ENCODE results near the gene LRRC8A.

Gene LRRC8A

DNA sequence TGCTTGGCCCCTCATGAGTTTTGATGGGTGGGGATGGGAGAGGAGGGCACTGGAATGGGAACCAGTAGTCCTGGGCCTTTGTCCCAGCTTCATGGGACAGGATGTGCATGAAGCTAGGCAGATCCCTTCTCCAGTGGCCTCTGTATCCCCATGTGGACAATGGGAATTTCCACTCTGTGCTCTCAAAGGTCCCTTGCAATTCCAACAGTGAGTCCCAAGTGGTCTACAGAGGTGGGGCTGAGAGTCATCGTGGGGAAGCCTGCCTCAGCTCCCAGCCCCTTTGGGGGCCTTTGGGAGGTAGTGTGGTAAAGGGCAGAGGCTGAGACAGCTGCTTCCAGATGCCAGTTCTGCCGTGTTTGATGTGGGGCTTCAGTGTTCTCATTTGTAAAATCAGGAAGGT, 37.0 kb downstream of the LRRC8A start:
- Histone ChIP-seq H2AFZ (ENCODE audit: low read length) (no peak overlapping the region), H3K9me2 (replicated peaks; ENCODE audit: low read depth, low read length) (no peaks in the 10 kb centered on the region), H3K79me2 (ENCODE audit: insufficient read depth, low read length) (no peaks in the 10 kb centered on the region), H3K4me3 (ENCODE audit: low read length, poor library complexity, severe bottlenecking) (no peak overlapping the region), H4K20me1 (ENCODE audit: insufficient read depth, low read length, poor library complexity, severe bottlenecking) (no peaks in the 10 kb centered on the region), H3K27me3 (ENCODE audit: insufficient read depth, low read length, poor library complexity, severe bottlenecking) (no peaks in the 10 kb centered on the region), H3F3A (ENCODE audit: low read depth) (no peaks in the 10 kb centered on the region), H3K9ac (ENCODE audit: low read depth, low read length, poor library complexity, severe bottlenecking) (no peak overlapping the region), H3K4me1 (ENCODE audit: insufficient read depth, low read length, poor library complexity, severe bottlenecking) (no peaks in the 10 kb centered on the region), H3K4me2 (ENCODE audit: low read depth, low read length, poor library complexity, severe bottlenecking) (no peak overlapping the region), H3K36me3 (ENCODE audit: insufficient read depth, low read length) (peaks cover 15% of the 10 kb centered on the region; the same call in 1 of the 2 replicates), H3K9me3 (ENCODE audit: insufficient read depth, low read depth, low read length) (no peaks in the 10 kb centered on the region)
- no peak for TF ChIP-seq EZH2phosphoT487 (IDR thresholded peaks at IDR 0.05; ENCODE audit: borderline replicate concordance)
- TF ChIP-seq, protein P1, sequence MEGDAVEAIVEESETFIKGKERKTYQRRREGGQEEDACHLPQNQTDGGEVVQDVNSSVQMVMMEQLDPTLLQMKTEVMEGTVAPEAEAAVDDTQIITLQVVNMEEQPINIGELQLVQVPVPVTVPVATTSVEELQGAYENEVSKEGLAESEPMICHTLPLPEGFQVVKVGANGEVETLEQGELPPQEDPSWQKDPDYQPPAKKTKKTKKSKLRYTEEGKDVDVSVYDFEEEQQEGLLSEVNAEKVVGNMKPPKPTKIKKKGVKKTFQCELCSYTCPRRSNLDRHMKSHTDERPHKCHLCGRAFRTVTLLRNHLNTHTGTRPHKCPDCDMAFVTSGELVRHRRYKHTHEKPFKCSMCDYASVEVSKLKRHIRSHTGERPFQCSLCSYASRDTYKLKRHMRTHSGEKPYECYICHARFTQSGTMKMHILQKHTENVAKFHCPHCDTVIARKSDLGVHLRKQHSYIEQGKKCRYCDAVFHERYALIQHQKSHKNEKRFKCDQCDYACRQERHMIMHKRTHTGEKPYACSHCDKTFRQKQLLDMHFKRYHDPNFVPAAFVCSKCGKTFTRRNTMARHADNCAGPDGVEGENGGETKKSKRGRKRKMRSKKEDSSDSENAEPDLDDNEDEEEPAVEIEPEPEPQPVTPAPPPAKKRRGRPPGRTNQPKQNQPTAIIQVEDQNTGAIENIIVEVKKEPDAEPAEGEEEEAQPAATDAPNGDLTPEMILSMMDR (conservative IDR thresholded peaks at IDR 0.05; ENCODE audit: low read length): no peak

DNA sequence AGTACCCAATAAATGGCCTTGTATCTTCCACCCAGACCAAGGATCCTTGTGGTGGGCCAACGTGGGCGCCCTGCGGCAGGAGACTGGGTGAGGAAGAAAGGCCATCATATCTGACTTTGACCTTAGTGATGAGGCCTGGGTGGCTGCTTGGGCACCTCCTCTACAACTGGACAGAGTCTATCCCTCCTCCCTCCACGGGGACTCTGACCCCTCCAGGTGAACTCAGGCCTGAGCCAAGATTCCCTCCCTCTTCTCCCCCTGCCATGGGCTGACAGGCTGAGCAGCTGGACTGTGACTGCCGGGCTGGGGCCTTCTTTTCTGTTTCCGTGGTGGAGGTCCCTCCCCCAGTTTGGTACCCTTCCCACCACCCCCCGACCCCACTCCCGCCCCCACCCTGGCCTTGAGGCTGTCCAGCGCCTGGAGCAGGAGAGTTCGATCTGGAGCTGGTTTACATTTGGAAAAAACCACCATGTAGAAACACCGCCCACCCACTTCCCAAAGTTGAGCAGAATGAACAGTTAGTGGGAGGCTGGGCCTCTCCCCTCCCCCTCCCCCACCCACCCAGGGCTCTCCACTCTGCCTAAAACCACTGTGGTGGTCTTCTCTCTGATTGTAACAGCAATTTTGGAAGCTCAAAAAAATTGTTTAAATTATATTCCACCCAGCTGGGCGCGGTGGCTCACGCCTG, 37.6 kb downstream of the LRRC8A start:
- H3K4me1 ChIP-seq (ENCODE audit: insufficient read depth, low read length, poor library complexity, severe bottlenecking): no peaks in the 10 kb centered on the region
- H3F3A ChIP-seq (ENCODE audit: low read depth): no peaks in the 10 kb centered on the region
- no peaks in the 10 kb centered on the region for H3K79me2 ChIP-seq (ENCODE audit: insufficient read depth, low read length)
- no peaks in the 10 kb centered on the region for H3K9me3 ChIP-seq (ENCODE audit: insufficient read depth, low read depth, low read length)
- no peak overlapping the region for H3K9ac ChIP-seq (ENCODE audit: low read depth, low read length, poor library complexity, severe bottlenecking)
- H3K4me3 ChIP-seq (ENCODE audit: low read length, poor library complexity, severe bottlenecking): no peak overlapping the region
- TF ChIP-seq EZH2phosphoT487 (IDR thresholded peaks at IDR 0.05; ENCODE audit: borderline replicate concordance): no peak
- TF ChIP-seq, protein P1 (conservative IDR thresholded peaks at IDR 0.05; ENCODE audit: low read length): no peak
- no peaks in the 10 kb centered on the region for H3K27me3 ChIP-seq (ENCODE audit: insufficient read depth, low read length, poor library complexity, severe bottlenecking)
- H4K20me1 ChIP-seq (ENCODE audit: insufficient read depth, low read length, poor library complexity, severe bottlenecking): no peaks in the 10 kb centered on the region
- no peak overlapping the region for H3K4me2 ChIP-seq (ENCODE audit: low read depth, low read length, poor library complexity, severe bottlenecking)
- H2AFZ ChIP-seq (ENCODE audit: low read length): no peak overlapping the region
- H3K36me3 ChIP-seq (ENCODE audit: insufficient read depth, low read length): peaks cover 15% of the 10 kb centered on the region; the same call in 1 of the 2 replicates
- H3K9me2 ChIP-seq (replicated peaks; ENCODE audit: low read depth, low read length): no peaks in the 10 kb centered on the region

DNA sequence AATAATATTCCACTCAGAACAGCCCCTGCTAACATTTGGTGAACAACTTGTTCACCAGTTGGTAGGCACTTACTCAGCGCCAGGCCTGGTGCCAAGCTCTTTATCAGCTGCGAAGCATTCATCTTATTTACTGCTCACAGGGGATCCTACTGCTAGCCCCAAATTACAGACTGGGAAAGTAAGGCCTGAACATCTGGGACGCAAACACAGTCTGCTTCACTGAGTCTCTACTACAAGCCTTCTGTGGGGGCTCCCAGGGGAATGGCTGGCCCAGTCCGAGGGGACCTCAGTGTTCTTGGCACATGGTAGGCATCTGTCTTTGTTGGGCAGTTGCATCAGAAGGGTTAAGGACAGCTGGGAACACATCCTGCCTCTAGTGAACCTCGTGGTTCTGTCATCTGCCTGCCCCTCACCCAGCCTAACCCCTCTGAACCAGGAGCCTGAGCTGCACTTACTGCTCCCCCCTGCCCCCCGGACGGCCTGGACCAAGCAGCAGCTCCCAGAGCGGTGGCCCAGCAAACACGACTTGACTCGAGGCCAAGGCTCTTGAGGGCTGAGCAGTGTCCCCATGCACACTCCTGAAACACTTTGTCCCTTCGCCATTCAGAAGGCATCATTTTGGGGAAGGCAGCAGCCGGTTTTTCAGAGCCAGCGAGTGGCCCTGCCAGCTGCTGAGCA, 38.6 kb downstream of the LRRC8A start, which contains the start of gene PHYHD1:
Gene PHYHD1 (plus strand): TSS at position 602 of the 678 bp plus-strand sequence. CDS start 1,342 bp downstream, outside the sequence.
- H3K27me3 ChIP-seq (ENCODE audit: insufficient read depth, low read length, poor library complexity, severe bottlenecking): no peaks in the 10 kb centered on the region
- no peak within 1 kb of the TSS for H3K4me3 ChIP-seq (ENCODE audit: low read length, poor library complexity, severe bottlenecking)
- no peak within 1 kb of the TSS for H2AFZ ChIP-seq (ENCODE audit: low read length)

More for the DNA sequence above, 38.6 kb downstream of the LRRC8A start, which contains the start of gene PHYHD1:
- Histone ChIP-seq H3K36me3 (ENCODE audit: insufficient read depth, low read length) (peaks cover 15% of the 10 kb centered on the region; the same call in 1 of the 2 replicates), H3K9me2 (replicated peaks; ENCODE audit: low read depth, low read length) (no peaks in the 10 kb centered on the region), H3K9ac (ENCODE audit: low read depth, low read length, poor library complexity, severe bottlenecking) (no peak within 1 kb of the TSS), H4K20me1 (ENCODE audit: insufficient read depth, low read length, poor library complexity, severe bottlenecking) (no peaks in the 10 kb centered on the region), H3K79me2 (ENCODE audit: insufficient read depth, low read length) (no peaks in the 10 kb centered on the region), H3K4me1 (ENCODE audit: insufficient read depth, low read length, poor library complexity, severe bottlenecking) (no peaks in the 10 kb centered on the region), H3F3A (ENCODE audit: low read depth) (no peaks in the 10 kb centered on the region), H3K4me2 (ENCODE audit: low read depth, low read length, poor library complexity, severe bottlenecking) (no peak within 1 kb of the TSS), H3K9me3 (ENCODE audit: insufficient read depth, low read depth, low read length) (no peaks in the 10 kb centered on the region)
- TF ChIP-seq EZH2phosphoT487 (IDR thresholded peaks at IDR 0.05; ENCODE audit: borderline replicate concordance): no peak
- TF ChIP-seq, protein P1 (conservative IDR thresholded peaks at IDR 0.05; ENCODE audit: low read length): no peak
